RWPE1 (cell line): ENCODE measurements around the gene MSRB3.

ENCODE experiments used
- CTCF ChIA-PET: fragments of 350-600 bp; sonication (Branson Sonifier 250); formaldehyde crosslinking; extraction: SDS; loops from one replicate; lab custom pipeline; 2021; lab: Yijun Ruan, JAX
- POLR2A ChIA-PET: fragments of 400-600 bp; formaldehyde crosslinking; extraction: SDS; loops from one replicate; lab custom pipeline; 2020; ENCODE audit warnings: antibody characterized with exemption; ENCODE audit not compliant: low non-redundant PET; lab: Yijun Ruan, JAX
- DNase-seq: peaks from one replicate; pipeline ENCODE4 v3.0.0; 2012; ENCODE audit warnings: low spot score
- H3K27ac ChIP-seq: fragments of 450-650 bp; 2 replicates; pipeline ENCODE4 v1.5.1; 2017
- TF ChIP-seq, protein P1 (sequence below): fragments of 450-650 bp; conservative IDR thresholded peaks from 2 replicates; pipeline ENCODE4 v1.5.1; 2017; ENCODE audit warnings: low read depth, mild to moderate bottlenecking

Gene MSRB3

DNA sequence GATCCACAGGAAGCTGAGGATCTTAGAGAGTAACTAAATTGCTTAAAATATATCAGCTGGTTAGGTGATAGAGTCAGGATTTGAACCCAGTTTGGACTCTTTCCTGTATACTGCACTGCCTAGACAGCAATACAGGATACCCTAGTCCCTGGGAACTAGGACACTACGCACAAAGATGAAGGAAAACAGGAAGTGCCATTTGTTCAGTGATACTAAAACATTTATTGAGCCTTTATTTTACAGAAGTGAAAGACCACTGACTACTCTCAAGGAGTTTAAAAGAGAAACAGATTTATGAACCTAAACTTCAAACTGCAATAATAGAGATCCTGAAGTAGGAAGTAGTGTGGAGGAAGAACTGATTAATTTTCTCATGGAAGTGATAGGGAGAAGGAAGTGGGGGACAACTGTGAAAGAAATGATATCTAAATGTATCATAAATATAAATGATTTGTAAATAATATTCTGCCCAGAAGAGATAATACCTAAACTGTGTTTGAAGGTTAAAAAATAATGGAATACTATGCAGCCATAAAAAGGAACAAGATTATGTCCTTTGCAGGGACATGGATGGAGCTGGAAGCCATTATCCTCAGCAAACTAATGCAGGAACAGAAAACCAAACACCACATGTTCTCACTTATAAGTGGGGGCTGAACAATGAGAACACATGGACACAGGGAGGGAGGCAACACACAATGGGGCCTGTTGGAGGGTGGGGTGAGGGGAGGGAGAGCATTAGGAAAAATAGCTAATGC lies 18.2 kb downstream of the MSRB3 start:
- DNase-seq, result no peak
- ChIA-PET POLR2A (no interaction called here), CTCF (no interaction called here)
- TF ChIP-seq, protein P1, sequence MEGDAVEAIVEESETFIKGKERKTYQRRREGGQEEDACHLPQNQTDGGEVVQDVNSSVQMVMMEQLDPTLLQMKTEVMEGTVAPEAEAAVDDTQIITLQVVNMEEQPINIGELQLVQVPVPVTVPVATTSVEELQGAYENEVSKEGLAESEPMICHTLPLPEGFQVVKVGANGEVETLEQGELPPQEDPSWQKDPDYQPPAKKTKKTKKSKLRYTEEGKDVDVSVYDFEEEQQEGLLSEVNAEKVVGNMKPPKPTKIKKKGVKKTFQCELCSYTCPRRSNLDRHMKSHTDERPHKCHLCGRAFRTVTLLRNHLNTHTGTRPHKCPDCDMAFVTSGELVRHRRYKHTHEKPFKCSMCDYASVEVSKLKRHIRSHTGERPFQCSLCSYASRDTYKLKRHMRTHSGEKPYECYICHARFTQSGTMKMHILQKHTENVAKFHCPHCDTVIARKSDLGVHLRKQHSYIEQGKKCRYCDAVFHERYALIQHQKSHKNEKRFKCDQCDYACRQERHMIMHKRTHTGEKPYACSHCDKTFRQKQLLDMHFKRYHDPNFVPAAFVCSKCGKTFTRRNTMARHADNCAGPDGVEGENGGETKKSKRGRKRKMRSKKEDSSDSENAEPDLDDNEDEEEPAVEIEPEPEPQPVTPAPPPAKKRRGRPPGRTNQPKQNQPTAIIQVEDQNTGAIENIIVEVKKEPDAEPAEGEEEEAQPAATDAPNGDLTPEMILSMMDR, result no peak
- no peak overlapping the region for H3K27ac ChIP-seq

DNA sequence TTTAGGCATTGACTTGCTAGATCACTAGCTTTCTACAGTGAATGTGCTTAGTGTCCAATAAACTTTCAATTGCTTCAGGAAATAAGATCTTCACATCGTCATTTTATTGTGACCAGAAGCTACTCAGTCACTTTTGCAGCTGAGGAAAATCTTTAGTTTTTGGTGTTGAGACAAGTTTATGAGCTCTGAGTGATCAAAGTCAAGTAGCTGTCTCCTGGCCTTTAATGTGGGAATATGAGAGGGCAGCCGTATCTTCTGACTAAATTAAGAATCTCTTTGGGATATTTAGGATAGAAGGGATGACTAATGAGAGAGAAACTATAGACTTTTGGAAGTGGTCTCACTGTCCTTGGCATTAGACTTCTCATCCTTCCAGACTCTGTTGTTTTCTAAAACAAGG lies 21.6 kb downstream of the MSRB3 start:
- DNase-seq, result no peak
- no peak overlapping the region for H3K27ac ChIP-seq
- TF ChIP-seq, protein P1, result no peak
- POLR2A ChIA-PET, result no interaction called here
- CTCF ChIA-PET, result interaction anchor here (1.1 kb wide), 1 partner anchor 14 kb away, joined by 4 read pairs; no protein-coding TSS in a partner anchor

- ChIA-PET CTCF (interaction anchor here (1.1 kb wide), 1 partner anchor 13 kb away, joined by 4 read pairs; no protein-coding TSS in a partner anchor), POLR2A (no interaction called here)
- no peak for DNase-seq
- TF ChIP-seq, protein P1, result no peak
- no peak overlapping the region for H3K27ac ChIP-seq
Measured at GRCh38 chr12:65300679-65301349, 22.3 kb downstream of the MSRB3 start.

DNA sequence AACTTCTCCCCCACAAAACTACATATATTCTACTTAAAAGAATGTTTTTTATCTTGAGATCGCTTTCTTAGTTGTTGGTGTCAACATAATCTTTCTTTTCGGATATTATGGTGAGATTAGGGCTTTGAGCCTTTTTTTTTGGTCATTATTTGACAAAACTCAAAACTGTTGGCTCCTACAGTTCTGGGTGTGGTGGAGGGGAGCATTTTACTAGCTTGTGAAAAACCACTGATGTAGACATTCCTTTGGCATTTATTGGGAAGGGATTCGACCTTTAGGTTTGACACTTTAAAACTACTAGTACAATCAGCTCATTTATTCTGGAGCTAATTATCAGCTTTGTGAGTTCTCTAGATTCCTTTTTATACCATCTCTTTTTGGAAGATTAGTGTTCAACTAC lies 24.4 kb downstream of the MSRB3 start:
- H3K27ac ChIP-seq, result no peak overlapping the region
- CTCF ChIA-PET, result interaction anchor here (0.7 kb wide), 2 partner anchors 463 to 953 kb away, joined by 3 to 4 read pairs; no protein-coding TSS in a partner anchor
- no peak for DNase-seq
- TF ChIP-seq, protein P1, result no peak
- POLR2A ChIA-PET, result no interaction called here

GRCh38 chr12:65305346-65305950 lies 27.0 kb downstream of the MSRB3 start:
- TF ChIP-seq, protein P1, result no peak
- ChIA-PET CTCF (interaction anchor here (0.6 to 1.0 kb wide), 4 partner anchors 11 to 946 kb away, joined by 3 read pairs; no protein-coding TSS in a partner anchor), POLR2A (no interaction called here)
- no peak overlapping the region for H3K27ac ChIP-seq
- no peak for DNase-seq
